BJ (cell line): ENCODE measurements around the gene GLI3. TPM values are rescaled to one million over a fixed set of nuclear protein-coding genes. Genes with fewer than 3 reads are reported as not detected.

Experiments used
- CTCF ChIA-PET: fragments of 350-600 bp; formaldehyde crosslinking; extraction: SDS; loops from one replicate; lab custom pipeline; 2021; ENCODE audit warnings: antibody characterized with exemption, inconsistent platforms; lab: Yijun Ruan, JAX
- POLR2A ChIA-PET: fragments of 300-600 bp; sonication (Branson Sonifier 250); formaldehyde crosslinking; extraction: SDS; loops from one replicate; lab custom pipeline; 2021; ENCODE audit warnings: antibody characterized with exemption; lab: Charles Lee
- DNase-seq: peaks from one replicate; pipeline ENCODE4 v3.0.0-alpha.2; 2011; ENCODE audit warnings: low read depth
- H3K27me3 ChIP-seq: 2 replicates; pipeline ENCODE4 v1.6.0; 2011; ENCODE audit warnings: low read length; ENCODE audit not compliant: control insufficient read depth, insufficient read depth
- H3K36me3 ChIP-seq: 2 replicates; pipeline ENCODE4 v1.5.1; 2011; ENCODE audit warnings: low read length; ENCODE audit not compliant: control insufficient read depth, insufficient read depth
- H3K4me3 ChIP-seq: 2 replicates; pipeline ENCODE4 v1.5.1; 2011; ENCODE audit warnings: low read depth, mild to moderate bottlenecking, control low read depth, low read length
- CTCF ChIP-seq: IDR thresholded peaks from 2 replicates; pipeline ENCODE4 v1.5.1; 2011; ENCODE audit warnings: low read depth, mild to moderate bottlenecking, control low read depth, inconsistent platforms, low read length, moderate library complexity; ENCODE audit not compliant: insufficient read depth
- polyA plus RNA-seq: library from polyadenylated mRNA; depleted of rRNA; stranded (reverse); fragments of >200 nt; gene quantifications from 2 replicates; pipeline ENCODE4 v1.2.3, GENCODE V29; 2011

Gene GLI3
- polyA plus RNA-seq, 1 experiment: 5.1 TPM

- no peak for TF ChIP-seq CTCF
- Histone ChIP-seq H3K4me3 (no peak overlapping the region), H3K27me3 (no peaks in the 10 kb centered on the region), H3K36me3 (no peaks in the 10 kb centered on the region)
- ChIA-PET CTCF (interaction anchor here (0.7 to 0.8 kb wide), 2 partner anchors 259 to 292 kb away, joined by 3 read pairs; no protein-coding TSS in a partner anchor), POLR2A (no interaction called here)
- DNase-seq: no peak
Measured at GRCh38 chr7:42234736-42235135, 2.3 kb downstream of the GLI3 start.

- no peaks in the 10 kb centered on the region for H3K36me3 ChIP-seq
- POLR2A ChIA-PET: no interaction called here
- no peaks in the 10 kb centered on the region for H3K27me3 ChIP-seq
- TF ChIP-seq CTCF: no peak
- no peak overlapping the region for H3K4me3 ChIP-seq
- CTCF ChIA-PET: interaction anchor here (1.1 to 2.3 kb wide), 3 partner anchors 254 to 293 kb away, joined by 3 to 7 read pairs (median 4); no protein-coding TSS in a partner anchor
- no peak for DNase-seq
Measured at GRCh38 chr7:42233695-42234331, 3.2 kb downstream of the GLI3 start.

- CTCF ChIA-PET: interaction anchor here (1.1 to 2.3 kb wide), 3 partner anchors 253 to 293 kb away, joined by 3 to 7 read pairs (median 4); no protein-coding TSS in a partner anchor
- no peak for DNase-seq
- Histone ChIP-seq H3K27me3 (no peaks in the 10 kb centered on the region), H3K36me3 (no peaks in the 10 kb centered on the region), H3K4me3 (no peak overlapping the region)
- no peak for TF ChIP-seq CTCF
- POLR2A ChIA-PET: no interaction called here
Measured at GRCh38 chr7:42233171-42233570, 3.8 kb downstream of the GLI3 start.

GRCh38 chr7:42232275-42232674 is 4.7 kb downstream of the GLI3 start:
- DNase-seq: no peak
- no peak for TF ChIP-seq CTCF
- Histone ChIP-seq H3K36me3 (no peaks in the 10 kb centered on the region), H3K4me3 (no peak overlapping the region), H3K27me3 (no peaks in the 10 kb centered on the region)
- ChIA-PET CTCF (interaction anchor here (2.3 kb wide), 1 partner anchor 252 kb away, joined by 7 read pairs; no protein-coding TSS in a partner anchor), POLR2A (interaction anchor here (0.6 kb wide), 1 partner anchor 161 kb away, joined by 3 read pairs; no protein-coding TSS in a partner anchor)

- H3K4me3 ChIP-seq: no peak overlapping the region
- no peaks in the 10 kb centered on the region for H3K27me3 ChIP-seq
- DNase-seq: no peak
- ChIA-PET POLR2A (no interaction called here), CTCF (no interaction called here)
- no peak for TF ChIP-seq CTCF
- no peaks in the 10 kb centered on the region for H3K36me3 ChIP-seq
Measured at GRCh38 chr7:42231043-42231787, 5.8 kb downstream of the GLI3 start.
